Liver (tissue), 9 donors: ENCODE measurements around the gene FBF1. TPM values are rescaled to one million over a fixed set of nuclear protein-coding genes. Genes with fewer than 3 reads are reported as not detected.

Experiments used
- DNase-seq: peaks from one replicate; pipeline ENCODE4 v3.0.0-alpha.2; 2017; ENCODE audit warnings: low spot score
- H3K27ac ChIP-seq, 2 donors: one replicate each; pipeline ENCODE4 v1.7.0; 2013; ENCODE audit warnings: inconsistent platforms in 2 of 2, low read length in 2 of 2, control low read depth in 1 of 2, low read depth in 1 of 2, mild to moderate bottlenecking in 1 of 2
- H3K27me3 ChIP-seq, 4 donors: one replicate each; pipeline versions ENCODE4 v1.6.1 to v1.7.0; 2013; ENCODE audit warnings: low read length in 3 of 4, inconsistent platforms in 1 of 4, mild to moderate bottlenecking in 1 of 4, moderate library complexity in 1 of 4; ENCODE audit not compliant: control insufficient read depth in 4 of 4, insufficient read depth in 4 of 4
- H3K36me3 ChIP-seq, 4 donors: one replicate each; pipeline versions ENCODE4 v1.6.1 to v1.7.0; 2013; ENCODE audit warnings: low read length in 3 of 4, mild to moderate bottlenecking in 3 of 4, low read depth in 1 of 4, moderate library complexity in 1 of 4; ENCODE audit not compliant: control insufficient read depth in 4 of 4, insufficient read depth in 3 of 4
- H3K4me1 ChIP-seq, 4 donors: one replicate each; pipeline versions ENCODE4 v1.6.1 to v1.7.0; 2013; ENCODE audit warnings: low read length in 3 of 4, mild to moderate bottlenecking in 3 of 4, moderate library complexity in 1 of 4; ENCODE audit not compliant: control insufficient read depth in 4 of 4, insufficient read depth in 4 of 4
- H3K4me3 ChIP-seq, 3 donors: one replicate each; pipeline versions ENCODE4 v1.6.1 to v1.7.0; 2013; ENCODE audit warnings: low read length in 3 of 3, control low read depth in 1 of 3, low read depth in 1 of 3, mild to moderate bottlenecking in 1 of 3
- H3K9ac ChIP-seq, 2 donors: one replicate each; pipeline ENCODE4 v1.7.0; 2013; ENCODE audit warnings: low read length in 2 of 2, mild to moderate bottlenecking in 2 of 2, moderate library complexity in 2 of 2, control low read depth in 1 of 2, low read depth in 1 of 2
- H3K9me3 ChIP-seq, 4 donors: one replicate each; pipeline versions ENCODE4 v1.6.1 to v1.7.0; 2013; ENCODE audit warnings: low read length in 3 of 4; ENCODE audit not compliant: control insufficient read depth in 4 of 4
- CTCF ChIP-seq: fragments of 150-350 bp; IDR thresholded peaks from 2 replicates; pipeline ENCODE4 v1.5.1; 2017; ENCODE audit warnings: improper control_type of control experiment, low read depth, low read length; ENCODE audit not compliant: missing input control
- EGR1 ChIP-seq, 2 donors: IDR thresholded peaks; 2 replicates each; pipeline ENCODE4 v1.6.1; 2016 to 2018; ENCODE audit warnings: antibody characterized with exemption in 2 of 2, low read depth in 2 of 2
- FOXA1 ChIP-seq: IDR thresholded peaks from 2 replicates; pipeline ENCODE4 v1.6.1; 2016; ENCODE audit warnings: antibody characterized with exemption
- FOXA2 ChIP-seq: IDR thresholded peaks from 2 replicates; pipeline ENCODE4 v1.6.1; 2016; ENCODE audit warnings: antibody characterized with exemption
- GABPA ChIP-seq, 2 donors: IDR thresholded peaks in 1 of 2; conservative IDR thresholded peaks in 1 of 2; 2 replicates each; pipeline ENCODE4 v1.6.1; 2016; ENCODE audit warnings: antibody characterized with exemption in 2 of 2, mild to moderate bottlenecking in 1 of 2, moderate library complexity in 1 of 2
- HNF4A ChIP-seq, 2 donors: conservative IDR thresholded peaks; 2 replicates each; pipeline ENCODE4 v1.6.1; 2016; ENCODE audit warnings: antibody characterized with exemption in 2 of 2, mild to moderate bottlenecking in 2 of 2
- HNF4G ChIP-seq: IDR thresholded peaks from 2 replicates; pipeline ENCODE4 v1.6.1; 2016; ENCODE audit warnings: antibody characterized with exemption
- JUND ChIP-seq, 2 donors: IDR thresholded peaks; 2 replicates each; pipeline ENCODE4 v1.6.1; 2016; ENCODE audit warnings: antibody characterized with exemption in 2 of 2
- NR2F2 ChIP-seq: IDR thresholded peaks from 2 replicates; pipeline ENCODE4 v1.6.1; 2016; ENCODE audit warnings: antibody characterized with exemption
- RAD21 ChIP-seq, 2 donors: IDR thresholded peaks; 2 replicates each; pipeline ENCODE4 v1.6.1; 2016; ENCODE audit warnings: antibody characterized with exemption in 2 of 2, mild to moderate bottlenecking in 2 of 2
- REST ChIP-seq: IDR thresholded peaks from 2 replicates; pipeline ENCODE4 v1.6.1; 2016; ENCODE audit warnings: antibody characterized with exemption, mild to moderate bottlenecking
- RXRA ChIP-seq, 2 donors: IDR thresholded peaks; 2 replicates each; pipeline ENCODE4 v1.6.1; 2017 to 2018; ENCODE audit warnings: antibody characterized with exemption in 2 of 2, mild to moderate bottlenecking in 1 of 2
- SP1 ChIP-seq: IDR thresholded peaks from 2 replicates; pipeline ENCODE4 v1.6.1; 2018; ENCODE audit warnings: antibody characterized with exemption, mild to moderate bottlenecking
- TAF1 ChIP-seq: conservative IDR thresholded peaks from 2 replicates; pipeline ENCODE4 v1.6.1; 2016; ENCODE audit warnings: antibody characterized with exemption, mild to moderate bottlenecking
- YY1 ChIP-seq: IDR thresholded peaks from 2 replicates; pipeline ENCODE4 v1.6.1; 2016; ENCODE audit warnings: antibody characterized with exemption, mild to moderate bottlenecking
- WGBS: extraction: QIAGEN DNeasy Blood & Tissue Kit; methylation state at CpG from one replicate; pipeline ENCODE4 v1.1.7; 2013; 5-methylcytosine and 5-hydroxymethylcytosine counted together
- polyA plus RNA-seq, 2 donors: library from polyadenylated mRNA; stranded (reverse) in 1 of 2; unstranded in 1 of 2; fragments of 200-250 nt in 1 of 2; fragments of >200 nt in 1 of 2; fragmentation: Nextera tagmentation in 1 of 2; extraction: Ambion mirVana in 1 of 2; gene quantifications; one replicate each; pipeline versions ENCODE4 v1.2.1 to v1.2.3, GENCODE V29; 2013 to 2015
- total RNA-seq, 2 donors: library from RNA; depleted of rRNA; stranded (reverse); fragments of >200 nt; gene quantifications; one replicate each; pipeline ENCODE4 v1.2.3, GENCODE V29; 2014
- TF ChIP-seq, protein P1 (sequence below): IDR thresholded peaks from 2 replicates; pipeline ENCODE4 v1.6.1; 2016; ENCODE audit warnings: antibody characterized with exemption
- TF ChIP-seq, protein P2 (sequence below): IDR thresholded peaks from 2 replicates; pipeline ENCODE4 v1.6.1; 2016; ENCODE audit warnings: antibody characterized with exemption
- TF ChIP-seq, protein P3 (sequence below): IDR thresholded peaks from 2 replicates; pipeline ENCODE4 v1.6.1; 2016; ENCODE audit warnings: antibody characterized with exemption
- donor health status: healthy.
- donor health status: healthy.
- donor health status: healthy.
- donor health status: healthy.
- donor health status: healthy.

The FBF1 gene
- total and polyA plus RNA-seq, 4 donors = 0.39 to 5.6 (median 1.7) TPM

DNA sequence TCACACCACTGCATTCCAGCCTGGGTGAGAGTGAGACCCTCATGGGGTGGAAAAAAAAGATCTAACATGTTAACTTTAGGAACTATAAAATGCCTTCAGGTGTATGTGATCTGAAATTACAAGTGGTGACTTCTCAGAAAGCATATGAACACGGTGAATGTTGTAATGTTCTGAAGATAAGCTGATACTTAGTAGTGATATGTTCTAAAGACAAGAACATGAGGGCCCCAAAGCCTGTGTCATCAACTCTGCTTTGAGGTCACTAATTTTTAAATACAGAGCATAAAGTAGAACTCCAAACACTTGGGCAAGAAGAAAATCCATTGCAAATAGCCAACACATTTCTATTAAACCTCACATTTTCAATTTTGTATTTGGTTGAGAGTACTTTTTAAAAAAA is 2.6 kb upstream of the FBF1 start:
- peaks cover 0 to 17% (median 9%) of the 10 kb centered on the region in 4 donors for H3K4me1 ChIP-seq
- H3K27ac ChIP-seq = no peak overlapping the region
- WGBS = 87% methylated on average over 1 of the region's 1 CpG
- DNase-seq = no peak
- H3K9ac ChIP-seq = no peak overlapping the region
- no peak overlapping the region for H3K4me3 ChIP-seq
- TF ChIP-seq FOXA1 (no peak), REST (no peak), HNF4A (conservative IDR thresholded peaks at IDR 0.05) (no peak), GABPA (IDR thresholded peaks at IDR 0.05 in 1 of 2, conservative IDR thresholded peaks at IDR 0.05 in 1 of 2) (no peak), SP1 (no peak), EGR1 (IDR thresholded peaks at IDR 0.05; ENCODE audit: low read depth in 2 of 2) (no peak), TAF1 (no peak), RXRA (IDR thresholded peaks at IDR 0.05) (no peak), HNF4G (no peak), FOXA2 (no peak), CTCF (no peak), RAD21 (IDR thresholded peaks at IDR 0.05) (no peak), NR2F2 (no peak), JUND (IDR thresholded peaks at IDR 0.05) (no peak), YY1 (no peak)
- TF ChIP-seq, protein P1, sequence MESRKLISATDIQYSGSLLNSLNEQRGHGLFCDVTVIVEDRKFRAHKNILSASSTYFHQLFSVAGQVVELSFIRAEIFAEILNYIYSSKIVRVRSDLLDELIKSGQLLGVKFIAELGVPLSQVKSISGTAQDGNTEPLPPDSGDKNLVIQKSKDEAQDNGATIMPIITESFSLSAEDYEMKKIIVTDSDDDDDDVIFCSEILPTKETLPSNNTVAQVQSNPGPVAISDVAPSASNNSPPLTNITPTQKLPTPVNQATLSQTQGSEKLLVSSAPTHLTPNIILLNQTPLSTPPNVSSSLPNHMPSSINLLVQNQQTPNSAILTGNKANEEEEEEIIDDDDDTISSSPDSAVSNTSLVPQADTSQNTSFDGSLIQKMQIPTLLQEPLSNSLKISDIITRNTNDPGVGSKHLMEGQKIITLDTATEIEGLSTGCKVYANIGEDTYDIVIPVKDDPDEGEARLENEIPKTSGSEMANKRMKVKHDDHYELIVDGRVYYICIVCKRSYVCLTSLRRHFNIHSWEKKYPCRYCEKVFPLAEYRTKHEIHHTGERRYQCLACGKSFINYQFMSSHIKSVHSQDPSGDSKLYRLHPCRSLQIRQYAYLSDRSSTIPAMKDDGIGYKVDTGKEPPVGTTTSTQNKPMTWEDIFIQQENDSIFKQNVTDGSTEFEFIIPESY = no peak
- TF ChIP-seq, protein P2, sequence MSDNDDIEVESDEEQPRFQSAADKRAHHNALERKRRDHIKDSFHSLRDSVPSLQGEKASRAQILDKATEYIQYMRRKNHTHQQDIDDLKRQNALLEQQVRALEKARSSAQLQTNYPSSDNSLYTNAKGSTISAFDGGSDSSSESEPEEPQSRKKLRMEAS = no peak
- TF ChIP-seq, protein P3, sequence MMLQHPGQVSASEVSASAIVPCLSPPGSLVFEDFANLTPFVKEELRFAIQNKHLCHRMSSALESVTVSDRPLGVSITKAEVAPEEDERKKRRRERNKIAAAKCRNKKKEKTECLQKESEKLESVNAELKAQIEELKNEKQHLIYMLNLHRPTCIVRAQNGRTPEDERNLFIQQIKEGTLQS = no peak
- no peaks in the 10 kb centered on the region for H3K27me3 ChIP-seq
- peaks cover 6 to 42% (median 34%) of the 10 kb centered on the region in 4 donors for H3K36me3 ChIP-seq
- H3K9me3 ChIP-seq = no peaks in the 10 kb centered on the region
